Limb (tissue), 2 donors: ENCODE results near the gene ABCF1.

ENCODE experiments used
- DNase-seq, 2 donors: peaks; one replicate each; pipeline ENCODE4 v3.0.0-alpha.2; 2016; ENCODE audit errors: extremely low spot score in 2 of 2

ABCF1 gene

DNA sequence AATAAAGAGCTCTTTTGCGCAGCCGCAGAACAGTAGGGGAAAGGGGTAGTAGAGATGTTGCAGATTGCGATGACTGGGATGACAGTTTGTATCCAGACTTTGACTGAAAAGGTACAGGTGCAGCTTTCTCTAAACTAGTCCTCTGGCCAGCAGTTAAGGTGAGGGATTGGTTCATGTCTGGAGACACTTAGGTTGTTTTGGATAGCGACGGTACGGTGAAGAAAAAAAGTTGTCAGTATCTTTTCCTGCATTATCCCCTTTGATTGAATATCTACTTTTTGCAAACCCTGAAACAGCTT is 13.6 kb upstream of the ABCF1 start:
- peak in 1 of 2 donors; percentile 69 for DNase-seq

DNA sequence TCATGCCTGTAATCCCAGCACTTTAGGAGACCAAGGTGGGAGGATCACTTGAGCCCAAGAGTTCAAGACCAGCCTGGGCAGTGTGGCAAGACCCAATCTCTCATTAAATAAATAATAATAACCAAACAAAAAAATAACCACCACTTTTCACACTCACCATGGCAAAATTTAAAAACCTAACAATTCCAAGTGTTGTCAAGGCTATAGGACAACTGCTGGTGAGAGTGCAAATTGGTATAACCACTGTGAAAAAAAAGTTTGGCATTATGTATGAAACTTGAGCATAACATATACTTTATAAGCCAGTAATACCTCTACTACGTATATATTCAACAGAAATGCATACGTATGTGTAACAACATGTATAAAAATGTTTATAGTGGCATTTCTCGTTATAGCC is 10.3 kb upstream of the ABCF1 start:
- DNase-seq: no peak

DNA sequence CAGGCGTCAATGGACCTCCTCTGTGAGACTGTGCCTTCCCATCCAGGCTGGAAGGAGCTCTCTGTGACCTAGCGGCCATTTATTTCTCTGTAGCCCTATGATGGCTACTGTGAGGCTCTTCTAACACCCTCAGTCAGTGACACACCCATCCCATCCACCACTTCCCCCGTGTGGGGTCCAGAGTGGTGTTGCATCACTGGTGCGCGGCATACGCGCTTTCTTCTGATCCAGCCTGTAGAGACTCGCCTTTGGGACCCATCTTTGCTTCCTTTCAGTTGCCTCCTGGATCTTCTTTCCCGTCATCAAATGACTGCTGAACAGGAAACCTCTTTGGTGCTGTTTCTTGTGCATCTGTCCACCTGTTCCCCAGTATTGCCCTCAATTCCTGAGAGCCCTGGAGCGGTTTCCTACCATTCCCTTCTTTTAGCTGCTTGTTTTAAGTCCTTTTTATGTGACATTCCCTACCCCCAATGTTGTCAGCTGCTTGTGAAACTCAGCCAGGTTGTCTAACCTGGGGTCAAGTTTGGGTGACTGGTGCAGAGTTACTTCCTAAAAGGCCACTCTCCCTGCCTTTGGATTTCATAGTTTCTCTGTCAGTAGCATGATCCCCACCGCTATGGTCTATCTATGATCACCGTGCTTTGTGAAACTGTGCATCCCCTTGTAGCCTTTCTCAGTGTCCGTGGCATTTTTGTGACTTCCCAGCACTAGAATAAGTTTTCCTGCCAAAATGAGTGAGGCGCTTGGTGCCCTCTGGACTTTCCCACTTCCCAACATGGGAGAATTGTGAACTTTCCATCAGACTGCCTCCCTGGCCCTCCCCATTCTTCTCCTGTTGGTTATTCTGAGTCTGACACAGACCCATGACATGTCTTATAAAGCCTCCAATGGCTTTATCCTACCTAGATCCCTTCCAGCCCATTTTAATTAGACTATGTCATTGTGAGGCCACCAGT is 8.5 kb upstream of the ABCF1 start:
- no peak for DNase-seq

GRCh38 chr6:30564114-30564513 is 7.1 kb upstream of the ABCF1 start:
- no peak for DNase-seq

- DNase-seq: no peak
Observed at GRCh38 chr6:30565772-30566171, 5.5 kb upstream of the ABCF1 start.

- no peak for DNase-seq
Observed at GRCh38 chr6:30568245-30568644, 3.0 kb upstream of the ABCF1 start.

- no peak for DNase-seq
Observed at GRCh38 chr6:30570263-30570662, 979 bp upstream of the ABCF1 start.

DNA sequence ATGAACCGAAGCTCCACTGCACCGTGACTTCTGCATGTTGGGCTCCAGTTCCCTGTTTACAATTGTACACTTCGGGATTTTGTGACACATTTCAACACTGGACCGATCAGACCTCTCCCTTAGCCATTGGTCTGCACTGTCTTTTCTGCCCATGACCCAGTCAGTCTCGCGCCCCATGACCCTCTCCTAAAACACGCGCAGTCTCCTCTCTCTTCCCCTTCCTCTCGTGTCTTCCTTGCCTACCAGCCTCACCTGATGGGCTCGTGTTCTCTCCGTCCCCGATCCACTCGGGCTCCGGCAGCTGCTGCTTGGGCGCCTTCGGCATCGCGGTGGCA is 535 bp upstream of the ABCF1 start:
- DNase-seq: no peak

- DNase-seq: no peak
Observed at GRCh38 chr6:30571762-30572082, 480 bp downstream of the ABCF1 start.

- no peak for DNase-seq
Observed at GRCh38 chr6:30572148-30572547, 906 bp downstream of the ABCF1 start.

DNA sequence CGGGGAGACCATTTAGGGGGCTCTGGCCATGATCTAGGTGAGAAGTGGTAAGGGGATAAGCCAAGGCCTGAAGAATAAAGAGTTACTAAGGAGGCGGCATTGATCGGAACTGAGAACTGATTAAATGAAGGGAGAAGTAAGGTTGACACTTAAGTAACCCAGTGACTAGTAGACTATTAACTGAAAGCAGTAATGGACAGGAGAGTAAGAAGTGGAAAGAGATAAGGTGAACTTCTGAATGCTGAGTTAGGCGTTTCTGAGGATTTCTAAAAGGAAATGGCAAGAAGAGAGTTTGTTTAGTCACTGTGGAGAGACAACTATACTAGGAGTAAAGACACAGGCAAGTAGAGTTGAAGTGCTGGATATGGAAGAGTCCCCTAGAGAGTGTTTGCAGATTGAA is 1.9 kb downstream of the ABCF1 start:
- no peak for DNase-seq

GRCh38 chr6:30578051-30578450 is 6.8 kb downstream of the ABCF1 start:
- DNase-seq: no peak

DNA sequence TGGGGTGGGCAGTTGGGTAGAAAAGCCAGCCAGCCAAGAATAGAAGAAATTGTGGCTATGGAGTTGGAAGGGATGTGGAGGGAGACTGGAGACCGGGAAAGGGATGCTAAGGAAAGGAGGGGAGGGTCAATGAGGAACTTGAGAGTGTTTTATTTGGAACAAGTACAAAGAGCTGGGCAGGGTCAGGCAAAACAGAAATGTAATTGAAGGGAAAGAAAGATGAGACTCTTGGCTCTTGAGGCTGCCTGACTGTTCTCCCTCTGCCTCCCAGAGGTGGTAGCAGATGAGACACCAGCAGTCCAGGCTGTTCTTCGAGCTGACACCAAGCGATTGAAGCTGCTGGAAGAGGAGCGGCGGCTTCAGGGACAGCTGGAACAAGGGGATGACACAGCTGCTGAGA is 12.7 kb downstream of the ABCF1 start:
- no peak for DNase-seq

DNA sequence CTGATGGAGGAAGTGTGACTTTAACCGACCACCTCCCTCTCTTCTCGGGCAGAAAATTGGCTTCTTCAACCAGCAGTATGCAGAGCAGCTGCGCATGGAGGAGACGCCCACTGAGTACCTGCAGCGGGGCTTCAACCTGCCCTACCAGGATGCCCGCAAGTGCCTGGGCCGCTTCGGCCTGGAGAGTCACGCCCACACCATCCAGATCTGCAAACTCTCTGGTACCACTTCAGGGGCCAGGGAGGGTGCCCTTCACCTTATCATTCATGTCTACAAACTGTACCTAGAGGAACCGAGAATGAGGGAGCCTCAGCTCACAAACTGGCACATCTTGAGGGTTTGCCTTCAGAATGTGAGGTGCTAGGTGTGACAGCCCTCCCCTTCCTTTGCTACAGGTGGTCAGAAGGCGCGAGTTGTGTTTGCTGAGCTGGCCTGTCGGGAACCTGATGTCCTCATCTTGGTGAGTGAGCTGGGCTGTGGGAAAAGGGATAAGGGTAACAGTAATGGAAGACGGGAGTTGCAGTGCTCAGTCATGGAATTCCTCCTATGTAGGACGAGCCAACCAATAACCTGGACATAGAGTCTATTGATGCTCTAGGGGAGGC is 18.6 kb downstream of the ABCF1 start:
- DNase-seq: no peak

GRCh38 chr6:30590509-30590908 is 19.3 kb downstream of the ABCF1 start:
- no peak for DNase-seq

GRCh38 chr6:30591008-30591407 is 19.8 kb downstream of the ABCF1 start:
- no peak for DNase-seq

GRCh38 chr6:30592287-30592686 is 21.0 kb downstream of the ABCF1 start:
- no peak for DNase-seq

DNA sequence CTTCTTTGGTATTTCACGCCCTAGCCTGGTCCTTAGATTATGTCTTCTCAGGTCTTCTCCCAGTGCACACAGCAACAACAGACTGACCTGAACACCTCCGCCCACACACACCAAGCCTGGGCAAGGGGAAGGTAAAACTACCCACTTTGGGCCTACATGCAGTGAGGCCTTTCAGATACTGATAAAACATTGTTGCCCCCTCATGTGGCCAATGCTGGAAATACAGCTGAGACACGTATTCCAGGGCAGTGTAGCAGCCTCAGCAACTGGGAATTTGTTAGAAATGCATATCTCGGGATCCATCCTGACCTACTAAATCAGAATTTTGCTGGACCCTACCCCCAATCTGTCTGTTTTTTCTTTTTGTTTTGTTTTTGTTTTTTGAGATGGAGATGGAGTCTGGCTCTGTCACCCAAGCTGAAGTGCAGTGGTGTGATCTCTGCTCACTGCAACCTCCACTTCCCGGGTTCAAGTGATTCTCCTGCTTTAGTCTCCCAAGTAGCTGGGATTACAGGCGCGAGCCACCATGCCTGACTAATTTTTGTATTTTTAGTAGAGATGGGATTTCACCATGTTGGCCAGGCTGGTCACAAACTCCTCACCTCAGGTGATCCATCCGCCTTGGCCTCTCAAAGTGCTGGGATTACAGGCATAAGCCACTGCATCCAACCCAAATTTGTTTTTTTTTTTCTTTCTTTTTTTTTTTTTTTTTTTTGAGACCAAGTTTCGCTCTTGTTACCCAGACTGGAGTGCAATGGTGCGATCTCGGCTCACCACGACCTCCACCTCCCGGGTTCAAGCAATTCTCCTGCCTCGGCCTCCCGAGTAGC is 26.3 kb downstream of the ABCF1 start:
- peak in 1 of 2 donors; percentile 82 for DNase-seq

DNA sequence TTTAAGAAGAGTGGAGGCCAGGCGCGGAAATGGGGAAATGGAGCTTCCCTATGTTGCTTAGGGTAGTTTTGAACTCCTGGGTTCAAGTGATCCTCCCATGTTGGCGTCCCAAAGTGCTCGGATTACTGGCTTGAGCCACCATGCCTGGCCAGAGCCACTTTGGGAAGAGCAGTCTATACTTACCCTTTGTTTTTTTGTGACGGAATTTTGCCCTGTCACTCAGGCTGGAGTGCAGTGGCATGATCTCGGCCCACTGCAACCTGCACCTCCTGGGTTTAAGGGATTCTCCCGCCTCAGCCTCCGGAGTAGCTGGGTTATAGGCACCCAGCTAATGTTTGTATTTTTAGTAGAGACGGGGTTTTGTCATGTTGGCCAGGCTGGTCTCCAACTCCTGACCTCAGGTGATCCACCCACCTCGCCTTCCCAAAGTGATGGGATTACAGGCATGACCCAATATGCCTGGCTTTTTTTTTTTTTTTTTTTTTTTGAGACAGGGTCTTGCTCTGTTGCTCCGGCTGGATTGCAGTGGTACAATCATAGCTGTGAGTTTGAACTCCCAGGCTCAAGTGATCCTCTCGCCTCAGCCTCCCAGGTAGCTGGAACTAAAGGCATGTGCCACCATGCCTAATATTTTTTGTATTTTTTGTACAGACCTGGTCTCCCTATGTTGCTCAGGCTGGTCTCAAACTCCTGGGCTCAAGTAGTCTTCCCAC is 27.8 kb downstream of the ABCF1 start:
- no peak for DNase-seq

GRCh38 chr6:30599625-30600324 is 28.5 kb downstream of the ABCF1 start:
- DNase-seq: no peak

- no peak for DNase-seq
Observed at GRCh38 chr6:30600451-30600961, 29.3 kb downstream of the ABCF1 start.
